Skin epidermis (tissue), 12 donors: Measurements from ENCODE around the gene TULP3.
"Not testable (repeated sequence)": the region's sequence is repeated elsewhere in the genome, so short reads cannot be mapped to it uniquely, and the experiment has no call there.

Source experiments
- H3K27ac ChIP-seq, 21 experiments: fragments of 200-600 bp; sonication (generic) in 11 of 21; one replicate each; pipeline ENCODE4 v1.5.0; 2020; ENCODE audit warnings: mild to moderate bottlenecking in 3 of 21, inconsistent platforms in 2 of 21, moderate library complexity in 2 of 21
- H3K4me3 ChIP-seq, 7 experiments: fragments of 200-600 bp; sonication (generic) in 2 of 7; one replicate each; pipeline ENCODE4 v1.5.0; 2020; ENCODE audit warnings: inconsistent platforms in 2 of 7, mild to moderate bottlenecking in 2 of 7, moderate library complexity in 1 of 7

Gene TULP3

GRCh38 chr12:2890388-2891239, at the start of gene TULP3:
Gene TULP3, plus strand, starts transcription at chr12:2890891. Its CDS starts 57 bp downstream, at chr12:2890948.
- H3K4me3 ChIP-seq = peak within 1 kb of the TSS; percentile 66 to 99 (median 75)

GRCh38 chr12:2841056-2841650, 49.5 kb upstream of the TULP3 start:
- no peak overlapping the region for H3K27ac ChIP-seq
- no peak overlapping the region for H3K4me3 ChIP-seq

More at GRCh38 chr12:2890388-2891239, at the start of gene TULP3:
- H3K27ac ChIP-seq = peak within 1 kb of the TSS; percentile 66 to 99 (median 91)

- H3K4me3 ChIP-seq = no peak overlapping the region
- H3K27ac ChIP-seq = no peak overlapping the region
Observed at GRCh38 chr12:2842948-2843347, 47.7 kb upstream of the TULP3 start.

- no peak overlapping the region for H3K27ac ChIP-seq
- no peak overlapping the region for H3K4me3 ChIP-seq
Observed at GRCh38 chr12:2844786-2845185, 45.9 kb upstream of the TULP3 start.

- Histone ChIP-seq H3K27ac (no peak overlapping the region), H3K4me3 (no peak overlapping the region)
Observed at GRCh38 chr12:2845280-2845679, 45.4 kb upstream of the TULP3 start.

- no peak overlapping the region for H3K4me3 ChIP-seq
- no peak overlapping the region for H3K27ac ChIP-seq
Observed at GRCh38 chr12:2851931-2852330, 38.8 kb upstream of the TULP3 start.

GRCh38 chr12:2853626-2854025, 37.1 kb upstream of the TULP3 start:
- Histone ChIP-seq H3K4me3 (no peak overlapping the region), H3K27ac (no peak overlapping the region)

- Histone ChIP-seq H3K27ac (peak overlapping the region in 1 of 21 experiments; percentile 10), H3K4me3 (no peak overlapping the region)
Observed at GRCh38 chr12:2854669-2855453, 35.8 kb upstream of the TULP3 start.

- Histone ChIP-seq H3K27ac (no peak overlapping the region), H3K4me3 (no peak overlapping the region)
Observed at GRCh38 chr12:2855546-2855945, 35.1 kb upstream of the TULP3 start.

GRCh38 chr12:2856051-2856450, 34.6 kb upstream of the TULP3 start:
- no peak overlapping the region for H3K27ac ChIP-seq
- no peak overlapping the region for H3K4me3 ChIP-seq

GRCh38 chr12:2857021-2857431, 33.7 kb upstream of the TULP3 start, which contains the start of gene TEX52:
Gene TEX52, minus strand, starts transcription at chr12:2857039. Its CDS starts 13 bp downstream, at chr12:2857026.
- H3K27ac ChIP-seq = no peak within 1 kb of the TSS

GRCh38 chr12:2857576-2857975, 33.1 kb upstream of the TULP3 start:
- no peak overlapping the region for H3K27ac ChIP-seq
- no peak overlapping the region for H3K4me3 ChIP-seq

More at GRCh38 chr12:2857021-2857431, 33.7 kb upstream of the TULP3 start, which contains the start of gene TEX52:
- H3K4me3 ChIP-seq = no peak within 1 kb of the TSS

GRCh38 chr12:2858334-2858733, 32.4 kb upstream of the TULP3 start:
- H3K27ac ChIP-seq = peak overlapping the region in 1 of 21 experiments; percentile 9
- no peak overlapping the region for H3K4me3 ChIP-seq

- H3K27ac ChIP-seq = peak overlapping the region in 1 of 21 experiments; percentile 9
Observed at GRCh38 chr12:2858944-2859421, 31.7 kb upstream of the TULP3 start.

GRCh38 chr12:2860170-2860569, 30.5 kb upstream of the TULP3 start:
- no peak overlapping the region for H3K4me3 ChIP-seq
- H3K27ac ChIP-seq = no peak overlapping the region

More at GRCh38 chr12:2858944-2859421, 31.7 kb upstream of the TULP3 start:
- H3K4me3 ChIP-seq = no peak overlapping the region

GRCh38 chr12:2862876-2863275, 27.8 kb upstream of the TULP3 start:
- H3K4me3 ChIP-seq = no peak overlapping the region
- H3K27ac ChIP-seq = no peak overlapping the region

GRCh38 chr12:2863402-2863801, 27.3 kb upstream of the TULP3 start:
- H3K27ac ChIP-seq, H3K4me3 ChIP-seq: not testable (repeated sequence)

- Histone ChIP-seq H3K27ac (no peak overlapping the region), H3K4me3 (no peak overlapping the region)
Observed at GRCh38 chr12:2864198-2864597, 26.5 kb upstream of the TULP3 start.

- H3K4me3 ChIP-seq, H3K27ac ChIP-seq: not testable (repeated sequence)
Observed at GRCh38 chr12:2868986-2869632, 21.6 kb upstream of the TULP3 start.
